ENCODE results near the gene FANCE.

- TF ChIP-seq CTCF (IDR thresholded peaks at IDR 0.05) (no peak), POLR2A (IDR thresholded peaks at IDR 0.05) (no peak)
These were observed 24.9 kb downstream of the FANCE start for GRCh38 chr6:35477028-35477427.

Data from body of pancreas (tissue), 4 donors.